ENCODE measurements around the gene NALCN.

- TF ChIP-seq, protein P1, sequence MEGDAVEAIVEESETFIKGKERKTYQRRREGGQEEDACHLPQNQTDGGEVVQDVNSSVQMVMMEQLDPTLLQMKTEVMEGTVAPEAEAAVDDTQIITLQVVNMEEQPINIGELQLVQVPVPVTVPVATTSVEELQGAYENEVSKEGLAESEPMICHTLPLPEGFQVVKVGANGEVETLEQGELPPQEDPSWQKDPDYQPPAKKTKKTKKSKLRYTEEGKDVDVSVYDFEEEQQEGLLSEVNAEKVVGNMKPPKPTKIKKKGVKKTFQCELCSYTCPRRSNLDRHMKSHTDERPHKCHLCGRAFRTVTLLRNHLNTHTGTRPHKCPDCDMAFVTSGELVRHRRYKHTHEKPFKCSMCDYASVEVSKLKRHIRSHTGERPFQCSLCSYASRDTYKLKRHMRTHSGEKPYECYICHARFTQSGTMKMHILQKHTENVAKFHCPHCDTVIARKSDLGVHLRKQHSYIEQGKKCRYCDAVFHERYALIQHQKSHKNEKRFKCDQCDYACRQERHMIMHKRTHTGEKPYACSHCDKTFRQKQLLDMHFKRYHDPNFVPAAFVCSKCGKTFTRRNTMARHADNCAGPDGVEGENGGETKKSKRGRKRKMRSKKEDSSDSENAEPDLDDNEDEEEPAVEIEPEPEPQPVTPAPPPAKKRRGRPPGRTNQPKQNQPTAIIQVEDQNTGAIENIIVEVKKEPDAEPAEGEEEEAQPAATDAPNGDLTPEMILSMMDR (IDR thresholded peaks at IDR 0.05), result no peak
- TF ChIP-seq EZH2 (IDR thresholded peaks at IDR 0.05; ENCODE audit: borderline replicate concordance, insufficient read depth, low read depth, low read length, poor library complexity, severe bottlenecking), result no peak
Observed at GRCh38 chr13:101424381-101425155, 8.3 kb upstream of the NALCN start.

Measured in B cell (primary cell).